GM12891 (cell line): ENCODE measurements around the gene NGDN.

Experiments used
- PAX5 ChIP-seq: IDR thresholded peaks from 2 replicates; pipeline ENCODE4 v1.6.1; 2011; ENCODE audit warnings: low read length, moderate library complexity, mild to moderate bottlenecking; ENCODE audit not compliant: insufficient read depth, severe bottlenecking
- POLR2A ChIP-seq: IDR thresholded peaks from 2 replicates; pipeline ENCODE4 v1.6.1; 2011; ENCODE audit warnings: low read depth, low read length, control low read depth
- POLR2AphosphoS5 ChIP-seq: IDR thresholded peaks from 2 replicates; pipeline ENCODE4 v1.6.1; 2011; ENCODE audit warnings: low read depth, low read length, control low read depth
- POU2F2 ChIP-seq: IDR thresholded peaks from 2 replicates; pipeline ENCODE4 v1.6.1; 2011; ENCODE audit warnings: low read depth, mild to moderate bottlenecking, control low read depth, low read length, moderate library complexity
- SPI1 ChIP-seq: IDR thresholded peaks from 2 replicates; pipeline ENCODE4 v1.6.1; 2011; ENCODE audit warnings: low read depth, low read length, control low read depth
- TAF1 ChIP-seq: IDR thresholded peaks from 2 replicates; pipeline ENCODE4 v1.6.1; 2011; ENCODE audit warnings: low read depth, low read length, control low read depth

GRCh38 chr14:23524954-23525353 lies 55.5 kb downstream of the NGDN start:
- TF ChIP-seq POLR2AphosphoS5 (no peak), POLR2A (no peak), PAX5 (no peak), SPI1 (no peak), TAF1 (no peak), POU2F2 (no peak)
